Choroid plexus epithelial cell (primary cell): ENCODE measurements around the gene AMPD1.
A peak's percentile ranks its signal among the peaks of the same experiment; 100 is the strongest.

Experiments
- DNase-seq: peaks from one replicate; pipeline ENCODE4 v3.0.0-alpha.2; 2010; ENCODE audit warnings: low read depth
- H3K4me3 ChIP-seq: 2 replicates; pipeline ENCODE4 v1.5.1; 2011; ENCODE audit warnings: low read depth, mild to moderate bottlenecking, control low read depth, low read length, moderate library complexity
- CTCF ChIP-seq: conservative IDR thresholded peaks from 2 replicates; pipeline ENCODE4 v1.5.1; 2011; ENCODE audit warnings: low read depth, mild to moderate bottlenecking, control low read depth, inconsistent platforms, low read length, moderate library complexity

Gene AMPD1

GRCh38 chr1:114695430-114696058 is at the start of gene AMPD1:
Gene AMPD1, minus strand, starts transcription at chr1:114695546. Its CDS starts 75 bp downstream, at chr1:114695471.
- no peak within 1 kb of the TSS for H3K4me3 ChIP-seq
- TF ChIP-seq CTCF, result no peak
- peak; percentile 54 for DNase-seq

DNA sequence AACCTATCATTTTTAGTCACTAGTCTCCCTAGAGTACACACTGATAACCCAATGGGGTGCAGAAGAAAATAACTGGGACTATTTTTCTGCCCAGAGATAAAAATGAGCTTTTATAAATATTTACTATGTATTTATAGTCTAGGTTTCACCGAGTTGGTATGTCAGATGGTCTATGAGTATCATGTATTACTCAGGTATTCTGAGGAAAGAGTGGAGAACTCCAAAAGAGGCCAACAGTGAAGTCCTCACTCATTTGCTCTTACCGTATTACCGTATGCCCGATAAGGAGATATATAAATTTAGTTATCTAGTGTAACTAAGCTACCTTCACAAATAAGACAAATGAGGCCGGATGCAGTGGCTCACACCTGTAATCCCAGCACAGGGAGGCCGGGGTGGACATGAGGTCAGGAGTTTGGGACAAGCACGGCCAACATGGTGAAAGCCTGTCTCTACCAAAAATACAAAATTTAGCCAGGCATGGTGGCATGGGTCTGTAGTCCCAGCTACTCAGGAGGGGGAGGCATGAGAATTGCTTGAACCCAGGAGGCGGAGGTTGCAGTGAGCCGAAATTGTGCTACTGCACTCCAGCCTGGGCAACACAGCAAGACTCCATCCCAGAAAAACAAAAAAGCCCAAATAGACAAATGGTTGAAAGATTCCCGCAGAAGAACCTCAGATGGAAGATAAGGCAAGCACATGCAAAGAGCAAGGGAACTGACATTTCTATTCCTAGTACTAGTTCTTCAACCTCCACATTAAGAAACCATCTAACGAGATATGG is 46.8 kb upstream of the AMPD1 start:
- no peak overlapping the region for H3K4me3 ChIP-seq
- TF ChIP-seq CTCF, result no peak
- no peak for DNase-seq

DNA sequence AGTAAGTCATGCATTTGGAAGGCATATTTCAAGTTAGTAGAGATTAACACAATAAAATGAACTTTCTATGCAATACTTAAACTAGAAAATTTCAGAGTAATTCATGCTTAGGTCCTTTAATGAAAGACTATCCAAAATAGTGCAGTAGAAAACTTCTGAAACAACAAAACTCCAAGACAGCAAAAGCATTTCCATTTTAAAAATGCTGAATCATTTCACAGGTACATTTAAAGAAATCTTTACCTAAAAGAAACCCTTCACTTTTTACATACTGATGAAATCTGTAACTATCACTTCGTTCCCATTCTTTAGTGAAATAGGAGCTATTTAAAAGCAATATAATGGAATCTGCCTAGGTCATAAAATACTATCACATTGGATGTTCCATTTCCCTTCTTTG is 45.0 kb upstream of the AMPD1 start:
- no peak for TF ChIP-seq CTCF
- DNase-seq, result no peak
- no peak overlapping the region for H3K4me3 ChIP-seq

- no peak for DNase-seq
- TF ChIP-seq CTCF, result no peak
- no peak overlapping the region for H3K4me3 ChIP-seq
These were observed 42.0 kb upstream of the AMPD1 start for GRCh38 chr1:114737314-114737849.

DNA sequence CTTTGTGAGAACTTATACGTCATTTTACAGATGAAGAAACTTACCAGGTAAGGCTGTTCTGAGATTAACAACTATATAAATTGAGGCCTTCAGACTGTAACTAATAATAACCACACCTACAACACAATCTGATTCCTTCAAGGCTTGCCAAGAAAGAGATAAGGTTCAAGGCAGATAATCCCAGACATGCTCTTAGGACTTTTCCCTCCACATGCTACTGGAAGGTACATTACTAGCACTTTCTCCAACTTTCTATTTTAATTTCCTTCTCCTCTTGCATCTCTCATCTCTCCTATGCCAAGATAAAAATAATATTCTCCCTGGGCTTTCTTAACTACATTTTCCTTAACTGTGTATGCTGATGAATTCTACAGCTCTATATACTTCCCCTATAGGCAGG is 40.1 kb upstream of the AMPD1 start:
- no peak for DNase-seq
- no peak for TF ChIP-seq CTCF

DNA sequence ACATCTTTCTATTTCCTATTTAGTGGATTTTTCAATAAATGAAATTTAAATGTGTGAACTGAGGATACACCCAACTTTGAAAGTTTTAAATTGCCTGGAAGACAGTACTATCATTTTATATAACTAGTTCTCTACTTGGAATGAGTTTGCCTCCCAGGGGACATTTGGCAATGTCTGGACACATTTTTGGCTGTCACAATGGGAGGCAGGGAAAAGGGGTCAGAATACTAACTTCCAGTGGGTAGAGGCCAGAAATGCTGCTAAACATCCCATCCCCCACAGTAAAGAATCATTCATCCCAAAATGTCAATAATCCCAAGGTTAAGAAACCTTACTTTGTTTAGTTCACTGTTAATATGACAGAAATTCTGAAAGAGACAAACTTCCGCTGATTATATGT is 34.4 kb upstream of the AMPD1 start:
- no peak for TF ChIP-seq CTCF
- DNase-seq, result no peak
- no peak overlapping the region for H3K4me3 ChIP-seq

More for the DNA sequence above, 40.1 kb upstream of the AMPD1 start:
- H3K4me3 ChIP-seq, result no peak overlapping the region
